ENCODE data around the gene DPYSL5.

DPYSL5 gene

DNA sequence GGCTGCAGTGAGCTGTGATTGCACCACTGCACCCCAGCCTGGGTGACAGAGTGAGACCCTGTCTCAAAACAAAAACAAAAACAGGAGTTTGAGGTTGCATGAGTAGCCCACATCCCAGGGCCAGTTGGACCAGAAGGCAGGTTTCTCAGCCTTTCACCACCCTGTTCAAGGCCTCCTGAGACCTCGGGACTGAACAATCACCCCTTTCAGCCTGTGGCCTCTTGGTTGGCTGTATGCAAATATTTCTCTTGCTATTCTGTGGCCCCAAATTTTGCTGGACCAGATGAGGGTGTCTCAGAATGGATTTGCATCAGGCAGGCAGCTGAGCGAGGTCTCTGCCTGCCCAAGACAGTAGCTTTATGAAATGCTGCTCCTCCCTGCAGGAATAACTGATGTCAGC is 56.9 kb downstream of the DPYSL5 start:
- TF ChIP-seq TAF1 (IDR thresholded peaks at IDR 0.05; ENCODE audit: borderline replicate concordance, insufficient read depth, low read length) (no peak), FOXP2 (optimal IDR thresholded peaks at IDR 0.05; ENCODE audit: borderline replicate concordance, extremely low read depth, extremely low read length, insufficient read depth) (no peak), SIN3A (IDR thresholded peaks at IDR 0.05; ENCODE audit: borderline replicate concordance, insufficient read depth, low read length) (no peak)

- TF ChIP-seq POLR2AphosphoS5 (IDR thresholded peaks at IDR 0.05; ENCODE audit: low read depth, low read length), result no peak
- no peak for TF ChIP-seq SIN3A (IDR thresholded peaks at IDR 0.05; ENCODE audit: borderline replicate concordance, insufficient read depth, low read length)
- no peak for TF ChIP-seq REST (IDR thresholded peaks at IDR 0.05; ENCODE audit: insufficient read depth in 1 of 2, low read depth in 2 of 2, low read length in 2 of 2)
- TF ChIP-seq FOXP2 (optimal IDR thresholded peaks at IDR 0.05; ENCODE audit: borderline replicate concordance, extremely low read depth, extremely low read length, insufficient read depth), result no peak
- no peak for TF ChIP-seq TAF1 (IDR thresholded peaks at IDR 0.05; ENCODE audit: borderline replicate concordance, insufficient read depth, low read length)
Measured at GRCh38 chr2:26905341-26906198, 57.6 kb downstream of the DPYSL5 start.

- no peak for TF ChIP-seq REST (IDR thresholded peaks at IDR 0.05; ENCODE audit: insufficient read depth in 1 of 2, low read depth in 2 of 2, low read length in 2 of 2)
- no peak for TF ChIP-seq FOXP2 (optimal IDR thresholded peaks at IDR 0.05; ENCODE audit: borderline replicate concordance, extremely low read depth, extremely low read length, insufficient read depth)
- TF ChIP-seq SIN3A (IDR thresholded peaks at IDR 0.05; ENCODE audit: borderline replicate concordance, insufficient read depth, low read length), result no peak
- no peak for TF ChIP-seq TAF1 (IDR thresholded peaks at IDR 0.05; ENCODE audit: borderline replicate concordance, insufficient read depth, low read length)
- TF ChIP-seq POLR2AphosphoS5 (IDR thresholded peaks at IDR 0.05; ENCODE audit: low read depth, low read length), result no peak
Measured at GRCh38 chr2:26907416-26907815, 59.5 kb downstream of the DPYSL5 start.

- TF ChIP-seq FOXP2 (optimal IDR thresholded peaks at IDR 0.05; ENCODE audit: borderline replicate concordance, extremely low read depth, extremely low read length, insufficient read depth) (no peak), SIN3A (IDR thresholded peaks at IDR 0.05; ENCODE audit: borderline replicate concordance, insufficient read depth, low read length) (no peak), TAF1 (IDR thresholded peaks at IDR 0.05; ENCODE audit: borderline replicate concordance, insufficient read depth, low read length) (no peak), POLR2AphosphoS5 (IDR thresholded peaks at IDR 0.05; ENCODE audit: low read depth, low read length) (no peak), REST (IDR thresholded peaks at IDR 0.05; ENCODE audit: insufficient read depth in 1 of 2, low read depth in 2 of 2, low read length in 2 of 2) (no peak)
Measured at GRCh38 chr2:26910176-26910575, 62.2 kb downstream of the DPYSL5 start.

DNA sequence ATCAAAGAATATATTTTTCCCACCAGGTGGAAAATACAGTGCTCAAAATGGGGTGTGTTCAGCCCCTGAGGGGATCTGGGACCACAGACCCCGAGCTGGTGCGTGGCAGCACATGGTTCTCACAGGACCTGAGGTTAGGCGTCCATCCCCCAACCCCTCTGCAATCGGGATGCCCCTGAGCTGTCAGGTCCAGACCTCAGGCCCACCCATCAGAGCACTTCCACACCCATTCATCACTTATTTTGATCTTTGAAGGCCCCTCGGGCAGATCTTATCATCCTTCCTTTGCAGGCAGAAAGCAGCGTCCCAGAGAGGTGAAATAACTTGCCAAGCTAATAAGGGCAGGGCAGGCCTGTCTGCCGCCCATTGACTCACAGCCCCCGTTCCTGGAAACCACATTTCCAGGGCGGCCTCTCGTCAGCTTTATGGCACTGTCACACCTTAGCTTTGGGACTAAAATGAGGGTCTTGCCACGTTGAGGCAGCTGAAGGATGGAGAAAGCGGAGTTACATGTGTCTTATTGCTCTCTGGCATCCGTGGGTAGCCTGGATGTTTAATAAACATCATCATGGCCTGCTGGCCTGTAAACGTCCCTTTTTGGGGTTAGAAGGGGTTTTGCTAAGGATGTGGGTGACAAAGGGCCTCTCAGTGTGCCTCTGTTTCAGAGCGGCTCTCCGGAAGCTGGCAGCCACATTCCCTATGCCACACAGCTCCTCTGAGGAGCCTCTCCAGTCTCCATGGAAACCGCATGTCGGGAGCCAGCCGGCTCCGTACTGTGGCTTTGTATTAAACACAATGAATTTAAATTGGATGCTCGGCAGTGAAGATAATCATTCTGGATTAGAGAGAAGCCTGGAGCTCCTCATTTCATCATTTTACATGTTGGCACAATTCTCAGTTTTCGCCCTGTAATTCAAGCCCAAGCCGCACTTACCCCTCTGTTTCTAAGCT is 64.3 kb downstream of the DPYSL5 start:
- TF ChIP-seq FOXP2 (optimal IDR thresholded peaks at IDR 0.05; ENCODE audit: borderline replicate concordance, extremely low read depth, extremely low read length, insufficient read depth) (no peak), POLR2AphosphoS5 (IDR thresholded peaks at IDR 0.05; ENCODE audit: low read depth, low read length) (no peak), REST (IDR thresholded peaks at IDR 0.05; ENCODE audit: insufficient read depth in 1 of 2, low read depth in 2 of 2, low read length in 2 of 2) (no peak), SIN3A (IDR thresholded peaks at IDR 0.05; ENCODE audit: borderline replicate concordance, insufficient read depth, low read length) (no peak), TAF1 (IDR thresholded peaks at IDR 0.05; ENCODE audit: borderline replicate concordance, insufficient read depth, low read length) (no peak)

Data from PFSK-1 (cell line).